Heart right ventricle (tissue), 16 donors: ENCODE measurements around the gene RTP1. TPM values are rescaled to one million over a fixed set of nuclear protein-coding genes. Genes with fewer than 3 reads are reported as not detected.
A peak's percentile ranks its signal among the peaks of the same experiment; 100 is the strongest.

Source experiments
- ATAC-seq, 8 donors: fragments of 200-7000 bp; cut with Tn5 transposase; one replicate each; pipeline ENCODE4 v1.9.1; 2020; ENCODE audit warnings: mild to moderate bottlenecking in 8 of 8, moderate library complexity in 8 of 8, moderate number of reproducible peaks in 1 of 8
- DNase-seq, 2 donors: peaks; one replicate each; pipeline ENCODE4 v3.0.0-alpha.2; 2020
- H3K27ac ChIP-seq, 10 donors: fragments of 200-600 bp; sonication (generic) in 2 of 10; one replicate each; pipeline versions ENCODE4 v1.5.0 to v1.8.0; 2020 to 2022; ENCODE audit warnings: mild to moderate bottlenecking in 3 of 10
- H3K27me3 ChIP-seq, 7 donors: fragments of 200-600 bp; one replicate each; pipeline ENCODE4 v1.8.0; 2021 to 2022; ENCODE audit warnings: mild to moderate bottlenecking in 2 of 7
- H3K36me3 ChIP-seq, 9 donors: fragments of 200-600 bp; sonication (generic) in 1 of 9; one replicate each; pipeline versions ENCODE4 v1.5.0 to v1.8.0; 2020 to 2022; ENCODE audit warnings: mild to moderate bottlenecking in 2 of 9
- H3K4me1 ChIP-seq, 9 donors: fragments of 200-600 bp; sonication (generic) in 1 of 9; one replicate each; pipeline versions ENCODE4 v1.5.0 to v1.8.0; 2020 to 2022; ENCODE audit warnings: mild to moderate bottlenecking in 4 of 9
- H3K4me3 ChIP-seq, 10 donors: fragments of 200-600 bp; sonication (generic) in 2 of 10; one replicate each; pipeline versions ENCODE4 v1.5.0 to v1.8.0; 2020 to 2022; ENCODE audit warnings: mild to moderate bottlenecking in 7 of 10, moderate library complexity in 2 of 10
- H3K9me3 ChIP-seq, 11 donors: fragments of 200-600 bp in 10 of 11; sonication (generic) in 2 of 11; one replicate each; pipeline versions ENCODE4 v1.5.0 to v1.8.0; 2013 to 2022; ENCODE audit warnings: mild to moderate bottlenecking in 2 of 11, control low read depth in 1 of 11, moderate library complexity in 1 of 11
- CTCF ChIP-seq, 9 donors: fragments of 200-600 bp; sonication (generic) in 2 of 9; IDR thresholded peaks; one replicate each; pipeline versions ENCODE4 v1.5.0 to v1.8.0; 2021 to 2022; ENCODE audit warnings: antibody characterized with exemption in 9 of 9, mild to moderate bottlenecking in 5 of 9, moderate library complexity in 1 of 9
- WGBS, 2 donors: extraction: QIAGEN DNeasy Blood & Tissue Kit; methylation state at CpG; one replicate each; pipeline ENCODE4 v1.1.7; 2013; ENCODE audit warnings: inconsistent platforms in 1 of 2; 5-methylcytosine and 5-hydroxymethylcytosine counted together
- intact Hi-C, 10 donors: fragments of 100-400 bp; cut with DNase I; formaldehyde crosslinking; loops; one replicate each; pipeline versions ENCODE4 v1.11.1 to v1.14.2; 2022
- polyA plus RNA-seq, 2 donors: library from polyadenylated mRNA; stranded (reverse); fragments of 200-250 nt; gene quantifications; one replicate each; pipeline ENCODE4 v1.2.3, GENCODE V29; 2013
- total RNA-seq, 10 donors: library from RNA; stranded (reverse); fragmentation: NEBNext Ultra II Directional in 3 of 10; extraction: Animal tissue kit (Norgen Biotek cat#: 25700) in 3 of 10; gene quantifications; one replicate each; pipeline versions ENCODE4 v1.2.1 to v1.2.4, GENCODE V29; 2021 to 2023
- donor health status: Arrhythmogenic right ventricular cardiomyopathy.
- donor health status: ischemic (EF 13 %, LVEDD 7.1; RV severe dilation, severe dysfunction).
- donor health status: healthy with polysubstance abuse.
- donor health status: DM: no; HTN: yes; CAD: no.
- donor health status: DM: no; HTN: no; CAD: no.
- donor health status: ischemic (EF 25% LVEDD 6.9; RV normal size, moderate dysfunction).
- donor health status: ischemic (EF 25% LVEDD 5.7; RV mildly dilated, moderate dysfunction).
- donor health status: healthy.
- donor health status: DM: yes; HTN: yes; CAD: no.
- donor health status: Ischemic cardiomyopathy.
- donor health status: ischemic (EF 35%, LVEDD 5.7; RV mildly dilated, moderate dysfunction).
- donor health status: nonischemic (EF 11% LVEDD 7.7; RV severe dilation, severe dysfunction).
- donor health status: DM: yes; HTN: yes; CAD: no.
- donor health status: PGD.
- donor health status: ischemic (EF 29% LVEDD 5.4; RV normal size, mild dysfunction).
- donor health status: nonischemic (EF 23%, LVEDD 6.1; RV moderate dilation, normal function).

RTP1 gene
- total and polyA plus RNA-seq, 12 donors: 0.11 TPM; not detected in 11

GRCh38 chr3:187210545-187211327, 13.4 kb downstream of the RTP1 start:
- Histone ChIP-seq H3K27ac (peak overlapping the region in 3 of 10 donors; percentile 42 to 79 (median 53)), H3K27me3 (no peaks in the 10 kb centered on the region), H3K4me1 (peaks cover 5 to 45% (median 27%) of the 10 kb centered on the region in 9 donors), H3K36me3 (no peaks in the 10 kb centered on the region), H3K9me3 (no peaks in the 10 kb centered on the region), H3K4me3 (no peak overlapping the region)
- peak in 1 of 2 donors; percentile 18 for DNase-seq
- ATAC-seq: peak in 7 of 8 donors; percentile 9 to 47 (median 37)
- TF ChIP-seq CTCF (IDR thresholded peaks at IDR 0.05): no peak
- intact Hi-C loops: loop anchor here in 1 of 10 donors (10.0 kb wide), 1 partner anchor 504 kb away; no protein-coding TSS in a partner anchor
- 50 to 51% methylated on average over 6 of the region's 6 CpGs for WGBS, 2 donors

DNA sequence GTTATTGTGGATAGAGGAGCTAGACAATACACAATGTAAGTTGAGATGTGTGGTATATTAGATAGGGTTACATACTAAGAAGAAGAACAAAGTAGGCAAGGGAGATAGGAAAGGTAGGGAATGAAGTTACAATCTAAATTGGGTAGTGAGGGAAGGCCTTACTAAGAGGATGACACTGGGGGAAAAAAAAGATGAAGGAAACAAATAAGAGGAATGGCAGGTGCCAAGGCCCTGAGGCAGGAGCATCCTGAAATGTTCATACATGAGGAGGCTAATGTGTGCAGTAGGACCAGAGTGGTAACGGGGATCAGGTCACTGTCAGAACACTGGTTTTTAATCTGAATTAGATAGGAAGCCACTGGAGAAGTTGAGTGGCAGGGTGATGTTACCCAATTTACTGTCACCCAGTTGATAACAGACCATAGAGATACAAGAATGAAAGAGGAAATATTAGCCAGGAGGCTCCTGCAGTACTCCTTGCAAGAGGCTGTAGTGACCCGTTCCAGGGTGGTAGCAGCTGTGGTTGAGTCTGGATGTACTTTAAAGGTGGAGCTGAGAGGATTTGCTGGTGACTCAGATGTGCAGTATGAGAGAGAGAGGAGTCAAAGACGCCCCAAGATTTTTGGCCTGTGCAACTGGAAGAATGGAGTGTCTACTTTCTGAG, 14.4 kb downstream of the RTP1 start:
- Histone ChIP-seq H3K9me3 (no peaks in the 10 kb centered on the region), H3K36me3 (no peaks in the 10 kb centered on the region), H3K27me3 (no peaks in the 10 kb centered on the region), H3K4me3 (no peak overlapping the region), H3K4me1 (peaks cover 5 to 45% (median 27%) of the 10 kb centered on the region in 9 donors), H3K27ac (peak overlapping the region in 4 of 10 donors; percentile 42 to 79 (median 62))
- ATAC-seq: peak in 4 of 8 donors; percentile 30 to 43 (median 38)
- intact Hi-C loops: loop anchor here in 1 of 10 donors (10.0 kb wide), 1 partner anchor 503 kb away; no protein-coding TSS in a partner anchor
- DNase-seq: no peak
- 79 to 82% methylated on average over 3 of the region's 3 CpGs for WGBS, 2 donors
- TF ChIP-seq CTCF (IDR thresholded peaks at IDR 0.05): no peak

- DNase-seq (no peak), ATAC-seq (peak in 1 of 8 donors; percentile 4)
- Histone ChIP-seq H3K27me3 (no peaks in the 10 kb centered on the region), H3K36me3 (no peaks in the 10 kb centered on the region), H3K9me3 (no peaks in the 10 kb centered on the region), H3K4me1 (peaks cover 5 to 45% (median 27%) of the 10 kb centered on the region in 9 donors), H3K4me3 (no peak overlapping the region), H3K27ac (peak overlapping the region in 6 of 10 donors; percentile 7 to 79 (median 62))
- intact Hi-C loops: loop anchor here in 1 of 10 donors (10.0 kb wide), 1 partner anchor 503 kb away; no protein-coding TSS in a partner anchor
- 90 to 93% methylated on average over 3 of the region's 3 CpGs for WGBS, 2 donors
- no peak for TF ChIP-seq CTCF (IDR thresholded peaks at IDR 0.05)
Observed at GRCh38 chr3:187212196-187212545, 14.9 kb downstream of the RTP1 start.

DNA sequence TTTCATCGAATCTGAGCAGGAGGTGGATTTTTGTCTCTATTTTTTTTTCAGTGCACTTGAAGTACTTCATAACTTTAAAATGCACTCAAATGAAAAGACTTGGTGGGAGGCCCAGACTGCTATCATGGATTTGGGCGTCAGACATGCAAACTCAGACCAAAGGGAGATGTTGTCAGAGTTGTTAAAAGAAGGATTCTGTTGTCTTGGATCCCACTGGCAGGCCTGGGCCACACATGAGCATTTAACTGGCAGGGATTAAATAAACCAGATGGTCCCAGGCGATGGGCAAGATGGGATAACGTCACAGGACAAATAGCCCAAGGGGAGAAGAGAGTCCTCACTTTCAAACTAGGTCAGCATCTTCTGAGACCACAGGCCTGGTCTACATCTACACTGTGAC, 15.4 kb downstream of the RTP1 start:
- DNase-seq (peak in 1 of 2 donors; percentile 16), ATAC-seq (peak; percentile 25 to 78 (median 57))
- H3K27me3 ChIP-seq: no peaks in the 10 kb centered on the region
- no peak overlapping the region for H3K4me3 ChIP-seq
- peak overlapping the region in 6 of 10 donors; percentile 7 to 79 (median 62) for H3K27ac ChIP-seq
- intact Hi-C loops: loop anchor here in 1 of 10 donors (10.0 kb wide), 1 partner anchor 502 kb away; no protein-coding TSS in a partner anchor
- H3K9me3 ChIP-seq: no peaks in the 10 kb centered on the region
- no peak for TF ChIP-seq CTCF (IDR thresholded peaks at IDR 0.05)
- peaks cover 5 to 47% (median 27%) of the 10 kb centered on the region in 9 donors for H3K4me1 ChIP-seq
- H3K36me3 ChIP-seq: no peaks in the 10 kb centered on the region
- WGBS, 2 donors: 60% methylated on average over 4 of the region's 4 CpGs
